Astrocyte of the spinal cord (primary cell): ENCODE measurements around the gene KCNN1.
A peak's percentile ranks its signal among the peaks of the same experiment; 100 is the strongest.
"Not testable (repeated sequence)": the region's sequence is repeated elsewhere in the genome, so short reads cannot be mapped to it uniquely, and the experiment has no call there.

Experiments used
- DNase-seq: peaks from one replicate; pipeline ENCODE4 v3.0.0; 2011; ENCODE audit warnings: low read depth, low spot score
- H3K4me3 ChIP-seq: 2 replicates; pipeline ENCODE4 v1.5.1; 2011; ENCODE audit warnings: low read depth, mild to moderate bottlenecking, low read length, moderate library complexity
- CTCF ChIP-seq: IDR thresholded peaks from 2 replicates; pipeline ENCODE4 v1.5.1; 2012; ENCODE audit warnings: low read depth, mild to moderate bottlenecking, low read length, inconsistent platforms
- in situ Hi-C: cut with HindIII; loops from 2 replicates; pipeline ENCODE4 v1.10.0; 2017; ENCODE audit warnings: low sequenced_read_pairs

KCNN1 gene

GRCh38 chr19:18001777-18002345 is 35.0 kb downstream of the KCNN1 start:
- DNase-seq: no peak
- TF ChIP-seq CTCF: no peak
- H3K4me3 ChIP-seq: peak overlapping the region; percentile 54
- in situ Hi-C loops: no loop called here

GRCh38 chr19:18002347-18002850 is 35.5 kb downstream of the KCNN1 start:
- no peak for DNase-seq
- TF ChIP-seq CTCF: no peak
- in situ Hi-C loops: no loop called here
- H3K4me3 ChIP-seq: peak overlapping the region; percentile 54

- H3K4me3 ChIP-seq, DNase-seq, in situ Hi-C loops: not testable (repeated sequence)
Measured at GRCh38 chr19:18005750-18006149, 38.8 kb downstream of the KCNN1 start.

- peak; percentile 73 for DNase-seq
- peak; percentile 97 for TF ChIP-seq CTCF
- in situ Hi-C loops: no loop called here
Measured at GRCh38 chr19:18007044-18007916, 40.4 kb downstream of the KCNN1 start.

GRCh38 chr19:18007917-18008673 is 41.2 kb downstream of the KCNN1 start, which contains the start of gene ARRDC2:
Gene ARRDC2, plus strand, starts transcription at chr19:18008170. Its CDS starts 141 bp downstream, at chr19:18008311.
- H3K4me3 ChIP-seq: peak within 1 kb of the TSS; percentile 47
- no peak for TF ChIP-seq CTCF
- in situ Hi-C loops: no loop called here
- peak; percentile 95 for DNase-seq

More at GRCh38 chr19:18007044-18007916, 40.4 kb downstream of the KCNN1 start:
- H3K4me3 ChIP-seq: peak overlapping the region; percentile 47

- peak overlapping the region; percentile 47 for H3K4me3 ChIP-seq
Measured at GRCh38 chr19:18008814-18009213, 41.9 kb downstream of the KCNN1 start.

More at GRCh38 chr19:18008814-18009213, 41.9 kb downstream of the KCNN1 start:
- TF ChIP-seq CTCF: no peak
- in situ Hi-C loops: no loop called here
- no peak for DNase-seq
